K562 (cell line): ENCODE results near the gene SMCP. TPM values are rescaled to one million over a fixed set of nuclear protein-coding genes. Genes with fewer than 3 reads are reported as not detected.

Experiments used
- ATAC-seq: fragments of 200-7000 bp; cut with Tn5 transposase; 3 replicates; pipeline ENCODE4 v1.9.1; 2020; ENCODE audit warnings: moderate library complexity
- BruUV-seq: library from RNA; stranded (reverse); fragments of 400-500 nt; replicated peaks from 2 replicates; lab custom pipeline; 2021; lab: Mats Ljungman, UMichigan
- CTCF ChIA-PET: fragments of 300-600 bp; formaldehyde crosslinking; extraction: SDS; loops from one replicate; lab custom pipeline; 2021; ENCODE audit warnings: low intra/inter-chr PET ratio; lab: Yijun Ruan, JAX
- POLR2A ChIA-PET: fragments of 300-600, 350-650 bp; sonication (Branson Sonifier 250); formaldehyde crosslinking; extraction: SDS; loops from one replicate; lab custom pipeline; 2021; ENCODE audit warnings: antibody characterized with exemption, inconsistent platforms; lab: Yijun Ruan, JAX
- DNase-seq, 4 experiments: peaks; one replicate each; pipeline versions ENCODE4 v3.0.0 to v3.0.0-alpha.2; 2011 to 2018; ENCODE audit warnings: low spot score in 3 of 4, mixed read lengths in 3 of 4; ENCODE audit errors: extremely low read depth in 1 of 4
- FAIRE-seq: peaks from 2 replicates; lab custom pipeline; 2011; peaks lifted over from hg19 to GRCh38; lab: Jason Lieb, UNC
- H2AFZ ChIP-seq: 2 replicates; pipeline ENCODE4 v1.6.0; 2011; ENCODE audit warnings: low read depth, low read length, control low read depth, inconsistent platforms
- H3K27ac ChIP-seq: fragments of 200-600 bp; 3 replicates; pipeline ENCODE4 v1.8.0; 2011; ENCODE audit warnings: low read depth, mild to moderate bottlenecking, control low read depth, inconsistent platforms, low read length, moderate library complexity, mixed read lengths; ENCODE audit errors: extremely low read depth
- H3K27me3 ChIP-seq, 2 experiments: fragments of 300-600 bp in 1 of 2; 2 replicates in 1 of 2; 3 replicates in 1 of 2; pipeline versions ENCODE4 v1.6.0 to v1.8.0; 2011; ENCODE audit warnings: inconsistent platforms in 2 of 2, low read length in 2 of 2, mild to moderate bottlenecking in 1 of 2, mixed read lengths in 1 of 2, moderate library complexity in 1 of 2; ENCODE audit not compliant: control insufficient read depth in 2 of 2, insufficient read depth in 2 of 2
- H3K36me3 ChIP-seq: fragments of 300-600 bp; 3 replicates; pipeline ENCODE4 v1.8.0; 2011; ENCODE audit warnings: mild to moderate bottlenecking, low read length, inconsistent platforms; ENCODE audit not compliant: control insufficient read depth, insufficient read depth
- H3K4me1 ChIP-seq, 2 experiments: fragments of 200-600 bp in 1 of 2; replicated peaks in 1 of 2; 2 replicates in 1 of 2; 3 replicates in 1 of 2; pipeline versions ENCODE4 v1.5.1 to v1.8.0; 2011; ENCODE audit warnings: inconsistent platforms in 2 of 2, low read length in 2 of 2, mild to moderate bottlenecking in 1 of 2, mixed read lengths in 1 of 2, moderate library complexity in 1 of 2; ENCODE audit not compliant: control insufficient read depth in 2 of 2, insufficient read depth in 2 of 2
- H3K4me2 ChIP-seq: 2 replicates; pipeline ENCODE4 v1.6.1; 2011; ENCODE audit warnings: low read length, control low read depth, inconsistent platforms, mixed read lengths; ENCODE audit not compliant: insufficient read depth
- H3K4me3 ChIP-seq: fragments of 200-600 bp; sonication (generic), shearing (Covaris generic); 2 replicates; pipeline ENCODE4 v1.5.1; 2016; ENCODE audit warnings: control low read depth, inconsistent platforms
- H3K79me2 ChIP-seq: fragments of 200-600 bp; 3 replicates; pipeline ENCODE4 v1.8.0; 2011; ENCODE audit warnings: low read length, inconsistent platforms; ENCODE audit not compliant: control insufficient read depth, insufficient read depth
- H3K9ac ChIP-seq, 2 experiments: 2 replicates each; pipeline versions ENCODE4 v1.6.0 to v1.6.1; 2011; ENCODE audit warnings: low read depth in 2 of 2, low read length in 2 of 2, control low read depth in 1 of 2, inconsistent platforms in 1 of 2, mild to moderate bottlenecking in 1 of 2, mixed read lengths in 1 of 2; ENCODE audit not compliant: insufficient read depth in 1 of 2
- H3K9me1 ChIP-seq: one replicate; pipeline ENCODE4 v1.6.0; 2011; ENCODE audit warnings: inconsistent platforms, mild to moderate bottlenecking, low read length, moderate library complexity; ENCODE audit not compliant: control insufficient read depth, insufficient read depth
- H3K9me3 ChIP-seq: replicated peaks from 2 replicates; pipeline ENCODE4 v1.5.1; 2011; ENCODE audit warnings: low read depth, low read length, inconsistent platforms; ENCODE audit not compliant: control insufficient read depth, insufficient read depth
- H4K20me1 ChIP-seq: replicated peaks from 2 replicates; pipeline ENCODE4 v1.6.1; 2011; ENCODE audit warnings: low read length, inconsistent platforms, mixed read lengths; ENCODE audit not compliant: control insufficient read depth, insufficient read depth
- CREB1 ChIP-seq, 2 experiments: sonication (generic) in 1 of 2; formaldehyde crosslinking in 1 of 2; IDR thresholded peaks; 2 replicates each; pipeline versions ENCODE4 v1.6.1 to v1.8.0; 2012 to 2022; ENCODE audit warnings: inconsistent platforms in 1 of 2, mild to moderate bottlenecking in 1 of 2, missing genetic modification reagents in 1 of 2, moderate library complexity in 1 of 2
- E2F6 ChIP-seq, 2 experiments: IDR thresholded peaks; 2 replicates each; pipeline ENCODE4 v1.6.1; 2011; ENCODE audit warnings: borderline replicate concordance in 1 of 2, control low read depth in 1 of 2, low read depth in 1 of 2, low read length in 1 of 2, mild to moderate bottlenecking in 1 of 2, mixed read lengths in 1 of 2, moderate library complexity in 1 of 2; ENCODE audit not compliant: insufficient read depth in 1 of 2, insufficient read length in 1 of 2, poor library complexity in 1 of 2, severe bottlenecking in 1 of 2; ENCODE audit errors: extremely low read depth in 1 of 2
- ERF ChIP-seq: fragments of 450-650 bp; formaldehyde crosslinking; IDR thresholded peaks from 2 replicates; pipeline ENCODE4 v1.4.0; 2020; ENCODE audit warnings: mild to moderate bottlenecking, mixed read lengths
- ESRRA ChIP-seq: fragments of 450-650 bp; IDR thresholded peaks from 2 replicates; pipeline ENCODE4 v1.6.1; 2014; ENCODE audit warnings: low read depth, mild to moderate bottlenecking, moderate library complexity, borderline replicate concordance
- MIER1 ChIP-seq: fragments of 450-650 bp; IDR thresholded peaks from 2 replicates; pipeline ENCODE4 v1.6.1; 2016; ENCODE audit warnings: antibody characterized with exemption, mild to moderate bottlenecking, low read depth
- NFE2 ChIP-seq: IDR thresholded peaks from 2 replicates; pipeline ENCODE4 v1.6.1; 2014; ENCODE audit warnings: antibody characterized with exemption, low read depth
- SMAD3 ChIP-seq: fragments of 450-650 bp; formaldehyde crosslinking; conservative IDR thresholded peaks from 2 replicates; pipeline ENCODE4 v1.4.0; 2020; ENCODE audit warnings: mild to moderate bottlenecking
- SMARCE1 ChIP-seq: fragments of 450-650 bp; IDR thresholded peaks from 2 replicates; pipeline ENCODE4 v1.7.1; 2016; ENCODE audit warnings: mild to moderate bottlenecking
- SRSF1 ChIP-seq: fragments of 200-400 bp; formaldehyde crosslinking; IDR thresholded peaks from 2 replicates; pipeline ENCODE4 v1.6.1; 2017; ENCODE audit warnings: mild to moderate bottlenecking, low read depth, low read length, moderate library complexity
- TAF1 ChIP-seq: IDR thresholded peaks from 2 replicates; pipeline ENCODE4 v1.6.1; 2011; ENCODE audit warnings: mild to moderate bottlenecking, low read length, moderate library complexity; ENCODE audit not compliant: insufficient read depth, control insufficient read depth, severe bottlenecking; ENCODE audit errors: extremely low read depth
- TFAM ChIP-seq: fragments of 250-450 bp; sonication (Bioruptor Pico); conservative IDR thresholded peaks from 2 replicates; pipeline ENCODE4 v1.5.0; 2021; ENCODE audit warnings: mild to moderate bottlenecking, moderate library complexity
- TGIF2 ChIP-seq: sonication (generic); formaldehyde crosslinking; IDR thresholded peaks from 2 replicates; pipeline ENCODE4 v1.8.1; 2022; ENCODE audit warnings: mild to moderate bottlenecking, missing genetic modification reagents, moderate library complexity
- ZBTB17 ChIP-seq: fragments of 450-650 bp; formaldehyde crosslinking; IDR thresholded peaks from 2 replicates; pipeline ENCODE4 v1.4.0; 2020; ENCODE audit warnings: mild to moderate bottlenecking
- ZNF133 ChIP-seq: fragments of 250-450 bp; sonication (Bioruptor Pico); IDR thresholded peaks from 2 replicates; pipeline ENCODE4 v1.4.0; 2020; ENCODE audit warnings: mild to moderate bottlenecking
- ZNF174 ChIP-seq: fragments of 250-450 bp; sonication (Bioruptor Pico); IDR thresholded peaks from 2 replicates; pipeline ENCODE4 v1.4.0; 2020; ENCODE audit warnings: mild to moderate bottlenecking
- ZNF184 ChIP-seq: sonication (generic); formaldehyde crosslinking; IDR thresholded peaks from 2 replicates; pipeline ENCODE4 v1.5.0; 2020; ENCODE audit warnings: missing genetic modification reagents
- ZNF212 ChIP-seq: fragments of 450-650 bp; formaldehyde crosslinking; IDR thresholded peaks from 2 replicates; pipeline ENCODE4 v1.4.0; 2020; ENCODE audit warnings: mild to moderate bottlenecking
- ZNF589 ChIP-seq: fragments of 200-800 bp; sonication (Bioruptor generic); IDR thresholded peaks from 2 replicates; pipeline ENCODE4 v1.6.1; 2016; ENCODE audit warnings: low read depth, missing genetic modification characterization, missing compliant biosample characterization
- WGBS: fragments of 100-300 bp; shearing (Covaris generic); methylation state at CpG from one replicate; pipeline ENCODE4 v1.1.6; 2016; ENCODE audit warnings: low coverage, mixed read lengths; ENCODE audit not compliant: insufficient coverage; ENCODE audit errors: missing lambda C conversion rate; 5-methylcytosine and 5-hydroxymethylcytosine counted together
- in situ Hi-C: fragments of 300-500 bp; cut with MboI; formaldehyde crosslinking; loops from 4 replicates; pipeline ENCODE4 v1.15.0; 2018; ENCODE audit warnings: inconsistent platforms, mixed read lengths
- intact Hi-C: fragments of 100-400 bp; cut with micrococcal nuclease; formaldehyde crosslinking; loops from 2 replicates; pipeline ENCODE4 v1.14.2; 2022
- polyA plus RNA-seq, 8 experiments: library from polyadenylated mRNA; depleted of rRNA in 4 of 8; stranded (reverse) in 5 of 8; unstranded in 3 of 8; fragments of >200 nt; fragmentation: Nextera tagmentation in 2 of 8; fragmentation: Illumina TruSeq in 1 of 8; extraction: Ambion mirVana in 2 of 8; extraction: Trizol in 1 of 8; gene quantifications; 2 replicates each; pipeline versions ENCODE4 v1.2.1 to v1.2.3, GENCODE V29; 2011 to 2014; ENCODE audit warnings: inconsistent platforms in 1 of 8, missing spikeins in 1 of 8
- total RNA-seq, 7 experiments: library from RNA; depleted of rRNA in 6 of 7; stranded (reverse); fragments of >200 nt in 6 of 7; fragmentation: Illumina TruSeq in 2 of 7; extraction: Trizol in 2 of 7; gene quantifications; 2 replicates each; pipeline versions ENCODE4 v1.2.1 to v1.2.3, GENCODE V29; 2011 to 2021; ENCODE audit warnings: low replicate concordance in 1 of 7
- TF ChIP-seq, protein P1 (sequence below): fragments of 450-650 bp; conservative IDR thresholded peaks from 2 replicates; pipeline ENCODE4 v1.6.1; 2016; ENCODE audit warnings: missing genetic modification characterization, low read depth, mild to moderate bottlenecking, missing compliant biosample characterization, moderate library complexity
- TF ChIP-seq, protein P2 (sequence below): IDR thresholded peaks from 2 replicates; pipeline ENCODE4 v1.6.1; 2012; ENCODE audit warnings: low read depth, low read length, improper control_type of control experiment, borderline replicate concordance

Gene SMCP
- total and polyA plus RNA-seq, 9 of the 15 experiments (the other 6 are each of a cell fraction or from before 2014, with no cell fraction given): not detected

DNA sequence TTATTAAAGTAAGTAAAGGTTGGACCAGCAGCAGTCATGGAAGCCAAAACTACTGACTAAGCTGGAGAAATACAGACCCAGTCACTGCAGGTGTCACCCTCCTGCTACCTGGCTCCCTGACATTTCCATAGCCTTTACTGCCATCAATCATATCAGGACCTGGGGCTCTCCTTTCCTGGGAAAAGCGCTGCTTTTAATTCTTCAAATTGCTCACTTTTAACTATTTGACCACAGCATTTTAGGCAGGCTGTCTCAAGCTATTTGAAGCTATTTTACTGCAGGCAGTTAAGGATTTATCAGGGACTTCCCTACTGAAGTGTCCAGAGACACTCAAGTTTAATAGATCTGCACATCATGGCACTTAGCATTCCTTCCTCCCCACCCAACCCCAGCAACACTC lies 34.3 kb downstream of the SMCP start:
- H3K79me2 ChIP-seq: no peaks in the 10 kb centered on the region
- H3K9me3 ChIP-seq: no peaks in the 10 kb centered on the region
- H3K4me3 ChIP-seq: no peak overlapping the region
- in situ Hi-C loops: no loop called here
- no TSS peak for BruUV-seq
- H4K20me1 ChIP-seq: no peaks in the 10 kb centered on the region
- DNase-seq: no peak
- H3K36me3 ChIP-seq: no peaks in the 10 kb centered on the region
- TF ChIP-seq TFAM (CRISPR knock-in tag) (no peak), ESRRA (no peak), E2F6 (IDR thresholded peaks at IDR 0.05; ENCODE audit: borderline replicate concordance in 1 of 2, extremely low read depth in 1 of 2, insufficient read depth in 1 of 2, insufficient read length in 1 of 2, low read depth in 1 of 2, low read length in 1 of 2, poor library complexity in 1 of 2, severe bottlenecking in 1 of 2) (no peak), ZNF133 (no peak), ZBTB17 (CRISPR knock-in tag) (no peak), CREB1 (IDR thresholded peaks at IDR 0.05) (no peak), CREB1 (CRISPR knock-in tag; IDR thresholded peaks at IDR 0.05) (no peak), ZNF589 (CRISPR knock-in tag) (no peak), NFE2 (no peak), TAF1 (no peak), MIER1 (no peak), ERF (no peak), SMARCE1 (no peak), ZNF174 (CRISPR knock-in tag) (no peak), TGIF2 (no peak), ZNF212 (CRISPR knock-in tag) (no peak), SMAD3 (no peak), SRSF1 (no peak), ZNF184 (CRISPR knock-in tag) (no peak)
- TF ChIP-seq, protein P1, sequence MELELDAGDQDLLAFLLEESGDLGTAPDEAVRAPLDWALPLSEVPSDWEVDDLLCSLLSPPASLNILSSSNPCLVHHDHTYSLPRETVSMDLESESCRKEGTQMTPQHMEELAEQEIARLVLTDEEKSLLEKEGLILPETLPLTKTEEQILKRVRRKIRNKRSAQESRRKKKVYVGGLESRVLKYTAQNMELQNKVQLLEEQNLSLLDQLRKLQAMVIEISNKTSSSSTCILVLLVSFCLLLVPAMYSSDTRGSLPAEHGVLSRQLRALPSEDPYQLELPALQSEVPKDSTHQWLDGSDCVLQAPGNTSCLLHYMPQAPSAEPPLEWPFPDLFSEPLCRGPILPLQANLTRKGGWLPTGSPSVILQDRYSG (tag): no peak
- TF ChIP-seq, protein P2, sequence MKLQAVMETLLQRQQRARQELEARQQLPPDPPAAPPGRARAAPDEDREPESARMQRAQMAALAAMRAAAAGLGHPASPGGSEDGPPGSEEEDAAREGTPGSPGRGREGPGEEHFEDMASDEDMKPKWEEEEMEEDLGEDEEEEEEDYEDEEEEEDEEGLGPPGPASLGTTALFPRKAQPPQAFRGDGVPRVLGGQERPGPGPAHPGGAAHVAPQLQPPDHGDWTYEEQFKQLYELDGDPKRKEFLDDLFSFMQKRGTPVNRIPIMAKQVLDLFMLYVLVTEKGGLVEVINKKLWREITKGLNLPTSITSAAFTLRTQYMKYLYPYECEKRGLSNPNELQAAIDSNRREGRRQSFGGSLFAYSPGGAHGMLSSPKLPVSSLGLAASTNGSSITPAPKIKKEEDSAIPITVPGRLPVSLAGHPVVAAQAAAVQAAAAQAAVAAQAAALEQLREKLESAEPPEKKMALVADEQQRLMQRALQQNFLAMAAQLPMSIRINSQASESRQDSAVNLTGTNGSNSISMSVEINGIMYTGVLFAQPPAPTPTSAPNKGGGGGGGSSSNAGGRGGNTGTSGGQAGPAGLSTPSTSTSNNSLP: no peak
- no peak for ATAC-seq
- no peaks in the 10 kb centered on the region; a peak in 1 of 5 replicates for H3K27me3 ChIP-seq
- H3K4me1 ChIP-seq: no peaks in the 10 kb centered on the region
- CTCF ChIA-PET: no interaction called here
- no peak overlapping the region for H3K27ac ChIP-seq
- no peak overlapping the region for H3K4me2 ChIP-seq
- H3K9me1 ChIP-seq: no peaks in the 10 kb centered on the region
- H2AFZ ChIP-seq: no peak overlapping the region
- no peak for FAIRE-seq
- POLR2A ChIA-PET: interaction anchor here (1.1 kb wide), 1 partner anchor 168 kb away, joined by 4 read pairs; no protein-coding TSS in a partner anchor
- WGBS: 0% methylated on average over 1 of the region's 1 CpG
- H3K9ac ChIP-seq: no peak overlapping the region
- intact Hi-C loops: no loop called here
